Mesothelial cell of epicardium (in vitro differentiated cells): ENCODE results near the gene RABL2B. TPM values are rescaled to one million over a fixed set of nuclear protein-coding genes. Genes with fewer than 3 reads are reported as not detected.
"Not testable (repeated sequence)": the region's sequence is repeated elsewhere in the genome, so short reads cannot be mapped to it uniquely, and the experiment has no call there.

Experiments used
- DNase-seq, 2 experiments: peaks; one replicate each; pipeline ENCODE4 v3.0.0; 2021; ENCODE audit warnings: low spot score in 2 of 2; ENCODE audit not compliant: unreplicated experiment in 2 of 2
- H3K27ac Mint-ChIP-seq: 2 replicates; pipeline ENCODE4 v1.8.0; 2021; ENCODE audit warnings: mixed read lengths
- H3K27me3 Mint-ChIP-seq: 2 replicates; pipeline ENCODE4 v1.8.0; 2021; ENCODE audit warnings: low read depth, mixed read lengths
- H3K36me3 Mint-ChIP-seq: 2 replicates; pipeline ENCODE4 v1.8.0; 2021; ENCODE audit warnings: mixed read lengths
- H3K4me1 Mint-ChIP-seq: 2 replicates; pipeline ENCODE4 v1.8.0; 2021; ENCODE audit warnings: mixed read lengths
- H3K4me3 Mint-ChIP-seq: 2 replicates; pipeline ENCODE4 v1.8.0; 2021; ENCODE audit warnings: mild to moderate bottlenecking, moderate library complexity, mixed read lengths
- H3K9me3 Mint-ChIP-seq: 2 replicates; pipeline ENCODE4 v1.8.0; 2021; ENCODE audit warnings: mixed read lengths
- total RNA-seq: library from RNA; stranded (reverse); gene quantifications from 3 replicates; pipeline ENCODE4 v1.2.1, GENCODE V29; 2021
- TF ChIP-seq, protein P1 (sequence below): fragments of 200-600 bp; sonication (generic); IDR thresholded peaks from one replicate; pipeline ENCODE4 v1.5.0; 2021; ENCODE audit warnings: antibody characterized with exemption; ENCODE audit not compliant: unreplicated experiment

Gene RABL2B
- 42.3 to 48.3 TPM (median 47.5 TPM) in 3 replicates for total RNA-seq

DNA sequence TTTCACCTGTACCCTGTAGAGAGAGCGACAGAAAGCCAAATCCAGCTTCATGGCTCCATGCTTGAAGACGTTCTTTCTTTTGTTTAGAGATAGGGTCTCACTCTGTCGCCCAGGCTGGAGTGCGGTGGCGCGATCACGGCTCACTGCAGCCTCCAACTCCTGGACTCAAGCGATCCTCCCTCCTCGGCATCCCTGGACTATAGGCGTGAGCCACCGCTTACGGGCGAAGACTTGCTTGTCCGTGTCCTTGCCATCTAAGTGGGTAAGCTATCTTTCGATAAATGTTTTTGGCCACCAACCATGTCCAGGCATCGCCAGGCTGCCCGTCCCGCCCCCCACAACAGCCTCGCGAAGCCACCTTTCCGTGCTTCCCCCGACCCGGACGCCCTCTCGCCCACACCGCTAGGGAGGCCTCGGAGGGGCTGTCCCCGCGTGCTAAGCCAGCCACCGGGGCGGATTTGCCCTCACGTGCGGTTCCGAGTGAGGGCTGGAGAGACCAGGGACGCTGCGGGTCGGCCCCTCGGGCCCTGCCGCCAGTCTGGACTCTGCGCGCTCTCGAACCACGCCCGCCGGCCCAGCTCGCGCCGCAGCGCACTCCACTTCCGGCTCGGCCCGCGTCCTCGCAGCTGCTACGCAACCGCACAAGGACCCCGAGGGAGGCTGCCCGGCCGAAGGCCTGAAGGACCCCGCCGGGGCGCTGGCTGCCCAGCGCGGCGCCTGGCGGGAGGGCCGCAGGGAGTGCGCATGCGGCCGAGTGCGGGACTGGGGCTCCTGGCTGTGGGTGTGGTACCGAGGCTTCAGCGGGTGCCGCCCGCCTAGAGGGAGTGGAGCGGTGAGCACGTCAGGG, at the start of gene RABL2B:
Gene RABL2B (minus strand): TSS at position 604 of the 847 bp plus-strand sequence. CDS start 1,342 bp downstream, outside the sequence.
- H3K36me3 Mint-ChIP-seq, H3K27me3 Mint-ChIP-seq, H3K4me1 Mint-ChIP-seq, H3K9me3 Mint-ChIP-seq: not testable (repeated sequence)
- peak within 1 kb of the TSS; percentile 81 for H3K4me3 Mint-ChIP-seq
- DNase-seq, result peak; percentile 77 to 90
- H3K27ac Mint-ChIP-seq, result peak within 1 kb of the TSS; percentile 57

DNA sequence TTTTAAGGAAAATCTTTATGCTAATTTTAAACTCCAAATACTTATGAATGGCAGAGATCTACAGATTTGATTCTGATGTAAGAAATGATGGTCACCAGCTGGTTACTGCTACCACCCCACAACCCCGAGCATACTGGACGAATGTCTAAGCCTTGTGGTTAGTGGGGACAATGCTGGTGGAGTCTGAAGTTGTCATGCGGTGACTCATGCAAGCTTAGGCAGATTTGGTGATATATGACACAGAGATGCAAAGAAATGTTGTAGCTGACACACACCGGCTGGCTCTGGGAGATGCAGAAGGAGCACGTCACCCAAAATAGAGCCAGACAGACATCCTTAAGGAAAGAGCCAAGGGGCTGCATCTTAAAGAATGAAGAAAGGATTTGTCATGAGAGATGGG, 3.5 kb upstream of the RABL2B start:
- H3K9me3 Mint-ChIP-seq, H3K4me1 Mint-ChIP-seq: not testable (repeated sequence)

GRCh38 chr22:50785289-50785688, 1.9 kb upstream of the RABL2B start:
- H3K4me1 Mint-ChIP-seq, H3K9me3 Mint-ChIP-seq, DNase-seq, H3K27me3 Mint-ChIP-seq, H3K27ac Mint-ChIP-seq, H3K36me3 Mint-ChIP-seq: not testable (repeated sequence)
- peak overlapping the region; percentile 37 for H3K4me3 Mint-ChIP-seq

More for the DNA sequence above, 3.5 kb upstream of the RABL2B start:
- not testable (repeated sequence) for H3K27me3 Mint-ChIP-seq, DNase-seq, H3K4me3 Mint-ChIP-seq, H3K36me3 Mint-ChIP-seq, H3K27ac Mint-ChIP-seq

DNA sequence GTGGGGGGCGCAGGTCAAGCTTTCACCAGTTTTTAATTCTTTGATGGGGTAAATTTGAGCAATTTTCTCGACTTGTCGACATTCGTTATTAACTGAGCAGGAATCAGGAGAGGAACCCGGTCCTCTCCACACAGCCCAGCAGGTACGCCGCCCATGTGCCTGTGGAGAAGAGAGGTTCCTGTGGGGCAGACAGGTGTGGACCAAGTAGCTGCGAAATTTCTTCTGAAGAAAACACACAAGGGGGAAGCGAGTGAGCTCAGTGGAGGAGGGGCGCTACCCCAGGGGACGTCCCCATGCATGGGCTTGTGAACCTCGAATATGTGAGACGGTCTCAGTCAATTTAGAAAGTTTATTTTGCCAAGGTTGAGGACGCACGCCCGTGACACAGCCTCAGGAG, 442 bp upstream of the RABL2B start:
- not testable (repeated sequence) for H3K9me3 Mint-ChIP-seq, DNase-seq, H3K36me3 Mint-ChIP-seq, H3K27me3 Mint-ChIP-seq, H3K4me1 Mint-ChIP-seq
- H3K27ac Mint-ChIP-seq, result peak overlapping the region; percentile 57
- peak overlapping the region; percentile 81 for H3K4me3 Mint-ChIP-seq

- peak overlapping the region; percentile 61 for H3K4me3 Mint-ChIP-seq
- not testable (repeated sequence) for H3K27me3 Mint-ChIP-seq, H3K36me3 Mint-ChIP-seq, H3K27ac Mint-ChIP-seq, DNase-seq, H3K4me1 Mint-ChIP-seq, H3K9me3 Mint-ChIP-seq
Measured at GRCh38 chr22:50782253-50782652, 1.2 kb downstream of the RABL2B start.

DNA sequence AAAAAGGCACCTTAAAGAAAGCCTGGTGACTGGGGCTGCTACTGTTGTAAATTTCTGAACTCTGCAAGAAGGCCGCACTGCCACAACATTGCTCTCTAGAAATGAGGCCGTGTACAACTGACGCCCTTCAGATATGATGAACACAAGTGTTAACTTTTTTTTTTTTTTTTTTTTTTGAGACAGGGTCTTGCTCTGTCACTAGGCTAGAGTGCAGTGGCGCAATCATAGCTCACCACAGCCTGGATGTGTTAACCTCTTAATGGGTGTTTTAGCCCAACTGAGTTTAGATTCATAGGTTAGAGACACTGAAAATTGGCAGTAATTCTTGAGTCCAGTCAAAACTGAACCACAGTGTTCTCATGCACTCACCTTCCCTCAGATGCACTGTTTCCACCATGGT, 3.2 kb downstream of the RABL2B start:
- not testable (repeated sequence) for H3K4me1 Mint-ChIP-seq, H3K4me3 Mint-ChIP-seq, H3K27me3 Mint-ChIP-seq, DNase-seq, H3K27ac Mint-ChIP-seq, H3K9me3 Mint-ChIP-seq, H3K36me3 Mint-ChIP-seq

DNA sequence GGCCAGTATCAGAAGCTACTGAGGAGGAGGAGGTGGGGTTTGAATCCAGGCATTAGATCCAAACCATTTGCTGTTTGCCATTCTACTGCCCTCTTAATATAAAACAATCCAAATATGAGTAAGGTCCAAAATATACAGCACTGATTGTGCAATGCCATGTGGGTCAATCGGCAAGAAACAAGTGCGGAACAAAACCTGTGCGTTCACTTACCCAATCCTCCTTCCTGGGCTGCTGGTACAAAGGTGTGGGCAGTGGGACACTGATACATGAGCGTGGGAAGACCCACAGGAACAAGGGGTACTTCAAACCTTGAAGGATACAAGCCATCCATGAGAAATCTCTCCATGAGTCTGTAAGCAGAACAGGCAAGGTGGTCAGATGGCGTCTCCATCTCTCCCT, 5.8 kb downstream of the RABL2B start:
- H3K36me3 Mint-ChIP-seq, DNase-seq, H3K4me3 Mint-ChIP-seq, H3K27me3 Mint-ChIP-seq, H3K27ac Mint-ChIP-seq, H3K4me1 Mint-ChIP-seq, H3K9me3 Mint-ChIP-seq: not testable (repeated sequence)

DNA sequence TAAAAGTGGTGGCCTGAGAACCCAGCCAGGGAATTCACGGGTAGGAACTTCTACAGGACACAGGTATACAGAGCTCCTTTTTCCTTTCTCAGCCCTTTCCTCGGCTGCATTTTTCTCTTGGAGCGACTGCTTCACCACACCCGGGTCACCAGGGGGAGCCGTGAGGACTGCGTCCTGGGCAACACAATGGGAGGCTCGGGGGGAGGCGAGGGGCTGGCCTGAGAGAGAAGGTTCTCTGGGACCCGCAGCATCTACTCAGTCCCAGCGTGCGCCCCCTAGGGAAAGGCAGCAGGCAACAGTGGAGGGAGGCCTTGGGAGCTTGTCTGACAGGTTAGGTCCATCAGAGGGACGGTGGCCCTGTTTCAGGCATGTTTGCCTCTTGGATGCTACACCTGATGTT, 8.3 kb downstream of the RABL2B start:
- TF ChIP-seq, protein P1, sequence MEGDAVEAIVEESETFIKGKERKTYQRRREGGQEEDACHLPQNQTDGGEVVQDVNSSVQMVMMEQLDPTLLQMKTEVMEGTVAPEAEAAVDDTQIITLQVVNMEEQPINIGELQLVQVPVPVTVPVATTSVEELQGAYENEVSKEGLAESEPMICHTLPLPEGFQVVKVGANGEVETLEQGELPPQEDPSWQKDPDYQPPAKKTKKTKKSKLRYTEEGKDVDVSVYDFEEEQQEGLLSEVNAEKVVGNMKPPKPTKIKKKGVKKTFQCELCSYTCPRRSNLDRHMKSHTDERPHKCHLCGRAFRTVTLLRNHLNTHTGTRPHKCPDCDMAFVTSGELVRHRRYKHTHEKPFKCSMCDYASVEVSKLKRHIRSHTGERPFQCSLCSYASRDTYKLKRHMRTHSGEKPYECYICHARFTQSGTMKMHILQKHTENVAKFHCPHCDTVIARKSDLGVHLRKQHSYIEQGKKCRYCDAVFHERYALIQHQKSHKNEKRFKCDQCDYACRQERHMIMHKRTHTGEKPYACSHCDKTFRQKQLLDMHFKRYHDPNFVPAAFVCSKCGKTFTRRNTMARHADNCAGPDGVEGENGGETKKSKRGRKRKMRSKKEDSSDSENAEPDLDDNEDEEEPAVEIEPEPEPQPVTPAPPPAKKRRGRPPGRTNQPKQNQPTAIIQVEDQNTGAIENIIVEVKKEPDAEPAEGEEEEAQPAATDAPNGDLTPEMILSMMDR, result peak; percentile 39
- not testable (repeated sequence) for H3K27me3 Mint-ChIP-seq, H3K4me1 Mint-ChIP-seq, H3K27ac Mint-ChIP-seq, H3K4me3 Mint-ChIP-seq, H3K9me3 Mint-ChIP-seq, H3K36me3 Mint-ChIP-seq
- DNase-seq, result peak; percentile 57 to 81

GRCh38 chr22:50764288-50764687, 19.1 kb downstream of the RABL2B start:
- not testable (repeated sequence) for H3K27ac Mint-ChIP-seq, H3K27me3 Mint-ChIP-seq, H3K9me3 Mint-ChIP-seq, H3K4me1 Mint-ChIP-seq, H3K36me3 Mint-ChIP-seq, H3K4me3 Mint-ChIP-seq, DNase-seq

- H3K27ac Mint-ChIP-seq, H3K4me3 Mint-ChIP-seq, H3K36me3 Mint-ChIP-seq, H3K27me3 Mint-ChIP-seq, DNase-seq, H3K9me3 Mint-ChIP-seq, H3K4me1 Mint-ChIP-seq: not testable (repeated sequence)
Measured at GRCh38 chr22:50761829-50762228, 21.6 kb downstream of the RABL2B start.

DNA sequence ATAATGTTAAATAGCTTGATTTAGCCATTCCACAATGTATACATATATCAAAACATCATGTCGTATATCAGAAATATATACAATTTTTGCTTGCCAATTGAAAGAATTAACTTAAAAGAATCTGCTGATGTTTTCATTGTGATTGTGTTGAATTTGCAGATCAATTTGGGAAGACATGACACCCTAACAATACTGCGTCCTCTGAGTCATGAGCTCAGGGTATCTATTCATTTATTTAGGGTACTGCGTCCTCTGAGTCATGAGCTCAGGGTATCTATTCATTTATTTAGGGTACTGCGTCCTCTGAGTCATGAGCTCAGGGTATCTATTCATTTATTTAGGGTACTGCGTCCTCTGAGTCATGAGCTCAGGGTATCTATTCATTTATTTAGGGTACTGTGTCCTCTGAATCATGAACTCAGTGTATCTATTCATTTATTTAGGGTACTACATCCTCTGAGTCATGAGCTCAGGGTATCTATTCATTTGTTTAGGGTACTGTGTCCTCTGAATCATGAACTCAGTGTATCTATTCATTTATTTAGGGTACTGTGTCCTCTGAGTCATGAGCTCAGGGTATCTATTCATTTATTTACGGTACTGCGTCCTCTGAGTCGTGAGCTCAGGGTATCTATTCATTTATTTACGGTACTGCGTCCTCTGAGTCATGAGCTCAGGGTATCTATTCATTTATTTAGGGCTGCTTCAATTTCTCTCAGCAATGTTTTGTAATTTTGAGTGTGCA, 23.7 kb downstream of the RABL2B start:
- H3K4me3 Mint-ChIP-seq, DNase-seq, H3K36me3 Mint-ChIP-seq, H3K4me1 Mint-ChIP-seq, H3K27ac Mint-ChIP-seq, H3K27me3 Mint-ChIP-seq, H3K9me3 Mint-ChIP-seq: not testable (repeated sequence)

- H3K36me3 Mint-ChIP-seq, H3K4me1 Mint-ChIP-seq, H3K27me3 Mint-ChIP-seq: not testable (repeated sequence)
- Mint-ChIP-seq H3K4me3 (peak overlapping the region; percentile 84), H3K27ac (peak overlapping the region; percentile 93), H3K9me3 (peaks cover 13% of the 10 kb centered on the region)
- DNase-seq, result peak in 1 of 2 experiments; percentile 55
Measured at GRCh38 chr22:50756949-50757491, 26.4 kb downstream of the RABL2B start.

DNA sequence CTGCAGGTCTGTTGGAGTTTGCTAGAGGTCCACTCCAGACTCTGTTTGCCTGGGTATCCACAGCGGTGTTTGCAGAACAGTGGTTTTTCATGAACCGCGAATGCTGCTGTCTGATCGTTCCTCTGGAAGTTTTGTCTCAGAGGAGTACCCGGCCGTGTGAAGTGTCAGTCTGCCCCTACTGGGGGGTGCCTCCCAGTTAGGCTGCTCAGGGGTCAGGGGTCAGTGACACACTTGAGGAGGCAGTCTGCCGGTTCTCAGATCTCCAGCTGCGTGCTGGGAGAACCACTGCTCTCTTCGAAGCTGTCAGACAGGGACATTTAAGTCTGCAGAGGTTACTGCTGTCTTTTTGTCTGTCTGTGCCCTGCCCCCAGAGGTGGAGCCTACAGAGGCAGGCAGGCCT, 27.0 kb downstream of the RABL2B start:
- Mint-ChIP-seq H3K9me3 (peaks cover 13% of the 10 kb centered on the region), H3K4me3 (peak overlapping the region; percentile 84)
- not testable (repeated sequence) for H3K36me3 Mint-ChIP-seq, H3K27ac Mint-ChIP-seq, H3K4me1 Mint-ChIP-seq, DNase-seq, H3K27me3 Mint-ChIP-seq
